Mammary epithelial cell (primary cell): ENCODE data around the gene ATRNL1.

Experiments
- CTCF ChIP-seq, 2 donors: IDR thresholded peaks in 1 of 2; conservative IDR thresholded peaks in 1 of 2; 2 replicates each; pipeline ENCODE4 v1.5.1; 2011 to 2012; ENCODE audit warnings: inconsistent platforms in 2 of 2, low read length in 2 of 2, mild to moderate bottlenecking in 2 of 2, control low read depth in 1 of 2, low read depth in 1 of 2; ENCODE audit not compliant: insufficient read depth in 1 of 2; ENCODE audit errors: extremely low read depth in 1 of 2
- EZH2 ChIP-seq: IDR thresholded peaks from 2 replicates; pipeline ENCODE4 v1.6.1; 2012; ENCODE audit warnings: low read length, inconsistent platforms, borderline replicate concordance

- no peak for TF ChIP-seq CTCF (conservative IDR thresholded peaks at IDR 0.05 in 1 of 2, IDR thresholded peaks at IDR 0.05 in 1 of 2; ENCODE audit: extremely low read depth in 1 of 2, insufficient read depth in 1 of 2, low read depth in 1 of 2, low read length in 2 of 2)
- TF ChIP-seq EZH2, result no peak
These were observed 564.1 kb downstream of the ATRNL1 start for GRCh38 chr10:115657161-115657860.
